ENCODE results near the gene KCNMB2.

Gene KCNMB2

GRCh38 chr3:178795349-178795748 lies 259.1 kb downstream of the KCNMB2 start:
- intact Hi-C loops (cut with DNase I), result no loop called here
- DNase-seq, result no peak

GRCh38 chr3:178802259-178802658 lies 266.0 kb downstream of the KCNMB2 start:
- intact Hi-C loops (cut with DNase I), result no loop called here
- no peak for DNase-seq

- intact Hi-C loops (cut with DNase I), result no loop called here
- DNase-seq, result no peak
Observed at GRCh38 chr3:178802993-178803693, 266.9 kb downstream of the KCNMB2 start.

- no peak for DNase-seq
- intact Hi-C loops (cut with DNase I), result no loop called here
Observed at GRCh38 chr3:178804606-178805005, 268.4 kb downstream of the KCNMB2 start.

GRCh38 chr3:178805741-178806140 lies 269.5 kb downstream of the KCNMB2 start:
- no peak for DNase-seq
- intact Hi-C loops (cut with DNase I), result no loop called here

- intact Hi-C loops (cut with DNase I), result no loop called here
- DNase-seq, result no peak
Observed at GRCh38 chr3:178806651-178807050, 270.4 kb downstream of the KCNMB2 start.

GRCh38 chr3:178807694-178808093 lies 271.5 kb downstream of the KCNMB2 start:
- no peak for DNase-seq
- intact Hi-C loops (cut with DNase I), result no loop called here

- no peak for DNase-seq
- intact Hi-C loops (cut with DNase I), result no loop called here
Observed at GRCh38 chr3:178808748-178809147, 272.5 kb downstream of the KCNMB2 start.

GRCh38 chr3:178810181-178810580 lies 273.9 kb downstream of the KCNMB2 start:
- DNase-seq, result no peak

GRCh38 chr3:178822722-178823121 lies 286.5 kb downstream of the KCNMB2 start:
- DNase-seq, result no peak
- intact Hi-C loops (cut with DNase I), result no loop called here

More at GRCh38 chr3:178810181-178810580, 273.9 kb downstream of the KCNMB2 start:
- intact Hi-C loops (cut with DNase I), result no loop called here

GRCh38 chr3:178823150-178823549 lies 286.9 kb downstream of the KCNMB2 start:
- intact Hi-C loops (cut with DNase I), result no loop called here
- DNase-seq, result no peak

- no peak for DNase-seq
- intact Hi-C loops (cut with DNase I), result no loop called here
Observed at GRCh38 chr3:178823591-178824246, 287.5 kb downstream of the KCNMB2 start.

GRCh38 chr3:178826435-178827123 lies 290.3 kb downstream of the KCNMB2 start:
- no peak for DNase-seq
- intact Hi-C loops (cut with DNase I), result no loop called here

GRCh38 chr3:178827285-178827856 lies 291.1 kb downstream of the KCNMB2 start:
- no peak for DNase-seq
- intact Hi-C loops (cut with DNase I), result no loop called here

GRCh38 chr3:178833695-178834094 lies 297.5 kb downstream of the KCNMB2 start:
- DNase-seq, result no peak

GRCh38 chr3:178835033-178835432 lies 298.8 kb downstream of the KCNMB2 start:
- no peak for DNase-seq
- intact Hi-C loops (cut with DNase I), result no loop called here

More at GRCh38 chr3:178833695-178834094, 297.5 kb downstream of the KCNMB2 start:
- intact Hi-C loops (cut with DNase I), result no loop called here

- intact Hi-C loops (cut with DNase I), result no loop called here
- DNase-seq, result no peak
Observed at GRCh38 chr3:178837512-178837911, 301.3 kb downstream of the KCNMB2 start.

GRCh38 chr3:178840586-178840985 lies 304.4 kb downstream of the KCNMB2 start:
- intact Hi-C loops (cut with DNase I), result no loop called here
- DNase-seq, result no peak

- no peak for DNase-seq
- intact Hi-C loops (cut with DNase I), result no loop called here
Observed at GRCh38 chr3:178841011-178841410, 304.8 kb downstream of the KCNMB2 start.

- intact Hi-C loops (cut with DNase I), result no loop called here
- no peak for DNase-seq
Observed at GRCh38 chr3:178844916-178845315, 308.7 kb downstream of the KCNMB2 start.

GRCh38 chr3:178845420-178846118 lies 309.3 kb downstream of the KCNMB2 start:
- no peak for DNase-seq
- intact Hi-C loops (cut with DNase I), result no loop called here
